NB4 (cell line): ENCODE data around the gene INF2.
A peak's percentile ranks its signal among the peaks of the same experiment; 100 is the strongest.

Source experiments
- DNase-seq: peaks from one replicate; pipeline ENCODE4 v3.0.0; 2010; ENCODE audit warnings: low read depth
- H3K4me3 ChIP-seq: one replicate; pipeline ENCODE4 v1.5.1; 2011; ENCODE audit warnings: mild to moderate bottlenecking, low read depth, low read length, moderate library complexity
- CTCF ChIP-seq: IDR thresholded peaks from one replicate; pipeline ENCODE4 v1.5.1; 2012; ENCODE audit warnings: low read depth, low read length
- MAX ChIP-seq: IDR thresholded peaks from 2 replicates; pipeline ENCODE4 v1.6.1; 2011; ENCODE audit warnings: low read depth, low read length
- MYC ChIP-seq: IDR thresholded peaks from 2 replicates; pipeline ENCODE4 v1.6.1; 2011; ENCODE audit warnings: low read depth, low read length
- POLR2A ChIP-seq: IDR thresholded peaks from 2 replicates; pipeline ENCODE4 v1.6.1; 2011; ENCODE audit warnings: mild to moderate bottlenecking; ENCODE audit not compliant: insufficient read length; ENCODE audit errors: extremely low read depth

Gene INF2

GRCh38 chr14:104770072-104770579, 80.7 kb downstream of the INF2 start:
- DNase-seq, result no peak
- no peak overlapping the region for H3K4me3 ChIP-seq
- TF ChIP-seq MYC, result no peak
- no peak for TF ChIP-seq MAX
- TF ChIP-seq POLR2A, result no peak
- no peak for TF ChIP-seq CTCF

- DNase-seq, result peak; percentile 38
- TF ChIP-seq CTCF (peak; percentile 58), MYC (no peak), POLR2A (no peak), MAX (no peak)
- H3K4me3 ChIP-seq, result no peak overlapping the region
Observed at GRCh38 chr14:104770851-104771272, 81.4 kb downstream of the INF2 start.

GRCh38 chr14:104771374-104771773, 82.0 kb downstream of the INF2 start:
- no peak for TF ChIP-seq MAX
- TF ChIP-seq CTCF, result no peak
- no peak for TF ChIP-seq MYC
- no peak for TF ChIP-seq POLR2A
- no peak overlapping the region for H3K4me3 ChIP-seq
- DNase-seq, result no peak
